ENCODE results near the gene BCAR3. TPM values are rescaled to one million over a fixed set of nuclear protein-coding genes. Genes with fewer than 3 reads are reported as not detected.

The BCAR3 gene
- total and polyA plus RNA-seq, 8 donors, result 15.5 to 26.0 (median 18.9) TPM

DNA sequence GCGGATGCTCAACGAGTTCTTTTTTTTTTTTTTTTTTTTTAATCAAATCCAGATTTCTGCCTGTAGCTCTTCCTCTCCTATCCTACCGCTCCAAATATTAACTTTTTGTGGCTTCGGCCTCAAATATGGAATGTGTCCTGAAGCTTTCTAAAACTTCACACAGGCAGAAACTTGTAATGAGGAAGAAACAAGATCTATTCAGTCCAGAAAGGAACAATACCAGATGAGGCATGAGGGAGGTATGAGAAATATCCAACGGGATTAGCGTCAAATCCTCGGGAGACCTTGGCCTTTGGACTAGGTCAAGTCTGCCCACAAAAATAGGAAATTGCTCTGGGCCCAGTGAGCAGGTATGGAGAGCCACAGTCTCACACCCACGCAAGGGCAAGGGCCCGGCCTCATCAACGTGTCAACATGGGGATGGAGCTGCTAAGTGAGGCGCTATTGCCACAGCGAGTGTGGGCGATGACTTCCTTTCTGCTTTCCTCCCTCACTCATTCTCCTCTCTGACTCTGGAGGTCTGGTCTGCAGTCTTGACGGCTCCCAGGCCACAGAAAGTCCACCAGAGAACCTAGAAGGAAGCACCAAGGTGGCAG, 66.6 kb downstream of the BCAR3 start:
- no peaks in the 10 kb centered on the region for H3K36me3 ChIP-seq
- TF ChIP-seq, protein P1, sequence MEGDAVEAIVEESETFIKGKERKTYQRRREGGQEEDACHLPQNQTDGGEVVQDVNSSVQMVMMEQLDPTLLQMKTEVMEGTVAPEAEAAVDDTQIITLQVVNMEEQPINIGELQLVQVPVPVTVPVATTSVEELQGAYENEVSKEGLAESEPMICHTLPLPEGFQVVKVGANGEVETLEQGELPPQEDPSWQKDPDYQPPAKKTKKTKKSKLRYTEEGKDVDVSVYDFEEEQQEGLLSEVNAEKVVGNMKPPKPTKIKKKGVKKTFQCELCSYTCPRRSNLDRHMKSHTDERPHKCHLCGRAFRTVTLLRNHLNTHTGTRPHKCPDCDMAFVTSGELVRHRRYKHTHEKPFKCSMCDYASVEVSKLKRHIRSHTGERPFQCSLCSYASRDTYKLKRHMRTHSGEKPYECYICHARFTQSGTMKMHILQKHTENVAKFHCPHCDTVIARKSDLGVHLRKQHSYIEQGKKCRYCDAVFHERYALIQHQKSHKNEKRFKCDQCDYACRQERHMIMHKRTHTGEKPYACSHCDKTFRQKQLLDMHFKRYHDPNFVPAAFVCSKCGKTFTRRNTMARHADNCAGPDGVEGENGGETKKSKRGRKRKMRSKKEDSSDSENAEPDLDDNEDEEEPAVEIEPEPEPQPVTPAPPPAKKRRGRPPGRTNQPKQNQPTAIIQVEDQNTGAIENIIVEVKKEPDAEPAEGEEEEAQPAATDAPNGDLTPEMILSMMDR (IDR thresholded peaks at IDR 0.05), result no peak
- H3K4me3 ChIP-seq, result no peak overlapping the region
- no peaks in the 10 kb centered on the region for H3K9me3 ChIP-seq
- H3K27me3 ChIP-seq, result no peaks in the 10 kb centered on the region
- intact Hi-C loops (cut with DNase I), result no loop called here
- ATAC-seq (no peak), DNase-seq (no peak)
- peak overlapping the region in 1 of 2 donors; percentile 24 for H3K27ac ChIP-seq
- peaks cover 26 to 34% of the 10 kb centered on the region in 2 donors for H3K4me1 ChIP-seq

DNA sequence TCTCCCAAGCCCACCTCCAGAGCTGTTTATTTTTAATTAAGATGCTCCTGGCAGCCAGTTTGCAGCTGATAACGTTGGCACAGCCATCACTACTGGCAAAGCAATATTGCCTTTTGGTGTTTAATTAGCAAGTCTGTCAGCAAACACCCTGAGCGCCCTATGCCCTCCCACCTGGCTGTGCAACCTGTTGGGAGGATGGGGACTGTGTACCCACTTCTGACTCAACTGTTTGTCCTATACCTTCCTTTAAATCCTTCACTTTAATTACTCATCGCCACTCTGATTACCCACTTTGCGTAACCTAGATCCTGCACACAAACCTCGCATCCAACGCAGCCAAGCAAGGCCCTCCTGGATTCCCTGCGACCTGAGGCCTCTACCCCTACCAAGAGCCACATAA, 67.1 kb downstream of the BCAR3 start:
- DNase-seq, result no peak
- peak overlapping the region in 1 of 2 donors; percentile 24 for H3K27ac ChIP-seq
- no peaks in the 10 kb centered on the region for H3K27me3 ChIP-seq
- TF ChIP-seq, protein P1 (IDR thresholded peaks at IDR 0.05), result no peak
- no peaks in the 10 kb centered on the region for H3K9me3 ChIP-seq
- ATAC-seq, result no peak
- no peaks in the 10 kb centered on the region for H3K36me3 ChIP-seq
- H3K4me3 ChIP-seq, result no peak overlapping the region
- H3K4me1 ChIP-seq, result peaks cover 26 to 34% of the 10 kb centered on the region in 2 donors
- intact Hi-C loops (cut with DNase I), result no loop called here

DNA sequence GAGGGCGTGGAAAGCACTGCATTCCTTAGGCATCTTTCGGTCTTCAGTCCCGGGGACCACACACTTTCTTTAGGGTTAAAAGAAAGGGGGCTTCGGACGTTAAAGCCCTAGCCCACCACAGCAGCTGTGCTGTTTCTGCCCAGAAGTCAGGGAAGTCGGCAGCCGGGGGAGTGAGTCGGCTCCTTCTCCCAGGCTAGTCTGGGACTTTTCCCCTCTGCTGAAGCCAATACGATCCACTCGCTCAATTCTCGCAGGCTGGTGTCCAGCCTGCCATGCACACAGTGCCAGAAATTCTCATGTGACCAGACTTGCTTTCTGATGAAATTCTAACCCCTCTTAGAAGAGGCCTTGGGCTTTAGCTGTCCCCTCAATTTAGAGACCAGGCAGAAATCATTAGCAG, 67.7 kb downstream of the BCAR3 start:
- peak overlapping the region in 1 of 2 donors; percentile 42 for H3K27ac ChIP-seq
- TF ChIP-seq, protein P1 (IDR thresholded peaks at IDR 0.05), result no peak
- peaks cover 26 to 37% of the 10 kb centered on the region in 2 donors for H3K4me1 ChIP-seq
- no peaks in the 10 kb centered on the region for H3K9me3 ChIP-seq
- DNase-seq (peak in 2 of 4 donors; percentile 77 to 87), ATAC-seq (peak; percentile 61)
- no peaks in the 10 kb centered on the region for H3K27me3 ChIP-seq
- H3K4me3 ChIP-seq, result peak overlapping the region in 1 of 2 donors; percentile 6
- no peaks in the 10 kb centered on the region for H3K36me3 ChIP-seq
- intact Hi-C loops (cut with DNase I), result no loop called here

DNA sequence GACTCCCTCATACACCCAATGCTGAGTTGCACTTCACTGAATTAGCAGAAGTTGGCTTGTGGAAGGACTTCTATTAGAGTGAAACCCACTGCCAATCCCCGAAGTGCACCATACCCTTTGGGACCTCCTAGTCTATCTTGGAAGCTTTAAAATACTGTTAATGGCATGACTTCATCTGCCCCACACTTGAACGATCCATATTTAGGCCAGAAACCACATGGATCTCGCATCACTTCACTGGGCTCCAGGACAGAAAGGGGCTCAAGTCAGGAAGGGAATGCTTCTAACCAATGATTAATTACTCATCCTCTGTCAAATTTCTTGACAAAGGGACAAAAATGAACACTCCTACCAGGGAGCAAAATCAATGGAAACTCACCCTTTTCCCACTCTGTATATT, 69.1 kb downstream of the BCAR3 start:
- H3K4me1 ChIP-seq, result peaks cover 26 to 42% of the 10 kb centered on the region in 2 donors
- ATAC-seq (no peak), DNase-seq (no peak)
- H3K27ac ChIP-seq, result no peak overlapping the region
- intact Hi-C loops (cut with DNase I), result no loop called here
- H3K36me3 ChIP-seq, result no peaks in the 10 kb centered on the region
- TF ChIP-seq, protein P1 (IDR thresholded peaks at IDR 0.05), result no peak
- no peaks in the 10 kb centered on the region for H3K27me3 ChIP-seq
- H3K9me3 ChIP-seq, result no peaks in the 10 kb centered on the region
- H3K4me3 ChIP-seq, result no peak overlapping the region

DNA sequence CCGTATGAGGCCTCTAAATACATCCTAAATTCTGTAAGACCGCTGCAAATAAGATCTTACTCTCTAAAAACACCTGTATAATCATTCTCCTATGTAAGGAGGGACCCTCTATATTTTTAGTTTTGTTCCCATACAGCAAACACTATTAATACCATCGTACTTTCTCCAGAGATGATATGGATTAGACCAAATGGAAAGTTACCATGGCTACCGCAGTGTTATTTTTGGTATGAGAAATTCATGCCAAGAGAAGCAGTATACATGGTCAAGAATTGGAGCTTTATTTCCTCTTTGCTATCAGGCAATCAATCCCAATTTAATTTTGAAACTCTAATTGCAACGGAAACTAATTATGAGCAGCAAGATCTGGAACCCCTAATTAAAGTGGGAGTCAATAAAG, 70.0 kb downstream of the BCAR3 start:
- no peaks in the 10 kb centered on the region for H3K9me3 ChIP-seq
- peaks cover 17 to 33% of the 10 kb centered on the region in 2 donors for H3K4me1 ChIP-seq
- H3K36me3 ChIP-seq, result no peaks in the 10 kb centered on the region
- TF ChIP-seq, protein P1 (IDR thresholded peaks at IDR 0.05), result no peak
- no peak overlapping the region for H3K27ac ChIP-seq
- no peak for DNase-seq
- H3K4me3 ChIP-seq, result no peak overlapping the region
- no peak for ATAC-seq
- H3K27me3 ChIP-seq, result no peaks in the 10 kb centered on the region
- intact Hi-C loops (cut with DNase I), result no loop called here
